Lower leg skin (tissue), 3 donors: Measurements from ENCODE around the gene HBA1.

Experiments
- CTCF ChIP-seq, 3 donors: fragments of 450-650 bp; IDR thresholded peaks; one replicate each; pipeline ENCODE4 v1.5.1; 2016; ENCODE audit warnings: antibody characterized with exemption in 3 of 3, mild to moderate bottlenecking in 3 of 3, moderate library complexity in 2 of 3
- POLR2A ChIP-seq, 2 donors: fragments of 450-650 bp; IDR thresholded peaks; one replicate each; pipeline ENCODE4 v1.6.1; 2016 to 2017; ENCODE audit warnings: antibody characterized with exemption in 2 of 2, mild to moderate bottlenecking in 1 of 2, moderate library complexity in 1 of 2

- TF ChIP-seq CTCF (IDR thresholded peaks at IDR 0.05): no peak
- no peak for TF ChIP-seq POLR2A (IDR thresholded peaks at IDR 0.05)
Measured at GRCh38 chr16:169014-169413, 7.5 kb upstream of the HBA1 start.
